GM20431 (cell line): ENCODE results near the gene SIKE1.
"Not testable (repeated sequence)": the region's sequence is repeated elsewhere in the genome, so short reads cannot be mapped to it uniquely, and the experiment has no call there.

Experiments
- in situ Hi-C: fragments of 300-500 bp; cut with MseI, MboI; formaldehyde crosslinking; loops from one replicate; pipeline ENCODE4 v1.15.0; 2020; ENCODE audit warnings: low sequenced_read_pairs; ENCODE audit not compliant: unreplicated experiment

Gene SIKE1

DNA sequence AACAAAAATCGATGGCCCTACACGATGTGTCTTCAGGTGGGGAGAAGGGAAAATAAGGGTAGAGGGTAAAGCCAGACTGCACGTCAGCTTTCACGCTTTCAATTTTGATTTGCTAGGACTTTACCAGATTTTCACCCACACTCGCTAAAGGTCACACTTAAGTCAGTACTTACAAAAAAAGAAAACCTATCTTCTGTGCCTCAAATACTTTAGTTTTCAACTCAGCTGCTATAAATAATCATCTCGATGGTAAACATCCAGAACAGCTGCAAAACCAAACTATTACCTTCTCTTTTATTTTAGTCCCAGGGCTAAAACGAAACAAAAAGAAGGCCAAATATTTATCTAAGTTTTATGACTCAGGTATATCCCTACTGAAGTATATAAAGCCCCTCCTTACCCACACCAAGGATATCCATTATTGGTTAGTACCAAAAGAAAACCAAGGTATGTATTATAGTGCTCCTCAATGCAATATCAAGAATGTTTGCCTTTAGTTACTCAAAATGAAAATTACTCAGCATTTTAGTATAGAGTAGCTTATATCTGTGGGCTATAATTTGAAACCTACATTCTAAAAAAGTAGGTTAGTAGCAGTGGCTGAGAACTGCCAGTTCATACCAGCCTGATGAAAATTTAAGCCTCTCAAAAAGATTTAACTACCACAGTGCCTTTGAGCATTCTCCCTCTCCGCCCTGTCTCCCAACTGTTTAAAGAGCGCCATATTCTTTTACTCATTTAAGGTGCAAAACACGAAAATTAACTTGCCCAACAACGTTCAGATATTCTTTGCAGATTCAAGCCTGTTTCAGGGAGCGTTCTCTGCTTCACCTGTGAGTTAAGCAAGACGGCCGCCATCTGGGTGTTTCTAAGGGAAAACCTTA lies 24.2 kb downstream of the SIKE1 start:
- in situ Hi-C loops: no loop called here

DNA sequence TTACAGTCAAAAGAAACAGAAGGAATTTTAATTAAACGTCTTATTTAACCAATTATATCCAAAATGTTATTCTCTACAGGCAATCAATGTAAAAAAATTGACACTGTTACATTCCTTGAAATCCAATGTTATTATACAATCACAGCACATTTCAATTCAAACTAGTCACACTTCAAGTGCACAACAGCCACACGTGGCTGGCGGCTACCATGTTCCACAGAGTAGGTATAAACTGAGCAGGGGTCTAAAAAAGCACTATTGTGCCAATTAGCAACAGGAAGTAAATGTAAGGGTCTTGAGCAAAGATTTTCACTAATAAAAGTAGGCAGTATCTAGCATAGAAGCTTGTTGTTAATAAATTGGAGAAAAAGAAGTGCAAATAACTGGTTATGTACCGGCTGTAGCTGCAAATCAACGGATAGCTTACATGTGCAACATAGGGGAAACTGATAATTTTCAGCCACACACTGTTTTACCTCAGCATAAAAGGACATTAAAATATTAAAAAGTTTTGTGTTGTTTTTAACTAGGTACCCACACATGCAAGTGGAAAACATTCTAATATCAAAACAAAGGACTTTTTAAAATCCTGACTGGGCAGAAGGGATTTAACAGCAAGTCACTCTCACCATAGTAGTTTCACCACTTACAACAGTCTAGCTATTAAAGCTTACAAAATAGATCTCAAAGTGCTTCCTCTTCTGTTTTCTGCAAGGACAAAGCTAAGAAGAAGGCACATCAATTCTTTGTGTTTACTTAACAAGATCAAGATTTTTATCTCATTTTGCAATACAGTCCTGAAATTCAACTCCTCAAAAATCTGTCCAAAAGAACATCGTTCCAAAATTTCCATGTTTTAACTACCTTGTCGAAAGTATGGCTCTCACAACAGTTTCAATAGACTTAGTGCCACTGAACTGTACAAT lies 25.2 kb downstream of the SIKE1 start:
- in situ Hi-C loops: no loop called here

GRCh38 chr1:114753702-114754101 lies 26.8 kb downstream of the SIKE1 start:
- in situ Hi-C loops: not testable (repeated sequence)

DNA sequence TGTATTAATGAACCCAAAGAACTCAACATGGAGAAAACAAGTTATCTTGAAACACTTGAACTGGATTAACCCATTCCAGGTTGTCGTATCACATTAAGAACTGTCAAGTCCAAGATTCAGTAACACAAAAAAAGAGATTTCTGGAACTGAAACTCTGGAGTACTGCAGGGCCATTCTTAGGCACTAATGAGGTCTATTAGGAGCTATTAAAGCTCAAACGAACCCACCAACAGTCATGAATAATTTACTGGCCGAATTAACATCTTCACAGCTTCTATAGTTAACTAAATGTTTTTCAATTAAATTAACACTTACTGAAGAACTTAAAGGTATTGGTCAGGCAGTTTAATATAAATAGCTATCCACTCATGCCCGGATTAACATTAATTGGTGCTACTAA lies 27.3 kb downstream of the SIKE1 start:
- in situ Hi-C loops: no loop called here

GRCh38 chr1:114750780-114751179 lies 29.7 kb downstream of the SIKE1 start:
- in situ Hi-C loops: no loop called here

DNA sequence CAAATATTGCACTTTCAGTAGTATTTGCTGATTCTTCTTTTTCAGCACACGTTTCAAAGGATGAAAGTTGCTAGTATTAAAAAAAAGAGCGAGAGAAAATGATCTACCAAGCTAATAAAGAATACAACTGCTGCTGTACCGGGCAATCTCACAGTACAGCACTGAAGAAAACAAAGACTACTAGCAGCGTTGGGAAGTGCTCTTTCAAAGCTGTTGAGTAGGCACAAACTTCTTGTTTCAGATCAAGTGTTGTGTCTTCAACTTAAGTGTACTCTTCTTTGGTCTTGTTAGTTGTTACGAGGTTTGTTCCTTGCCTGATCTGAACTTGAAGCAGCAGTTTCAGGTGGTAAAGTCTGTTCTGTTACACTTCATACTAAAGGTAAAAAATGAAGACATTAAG lies 30.6 kb downstream of the SIKE1 start:
- in situ Hi-C loops: no loop called here

- in situ Hi-C loops: no loop called here
Observed at GRCh38 chr1:114746450-114747121, 33.9 kb downstream of the SIKE1 start.

DNA sequence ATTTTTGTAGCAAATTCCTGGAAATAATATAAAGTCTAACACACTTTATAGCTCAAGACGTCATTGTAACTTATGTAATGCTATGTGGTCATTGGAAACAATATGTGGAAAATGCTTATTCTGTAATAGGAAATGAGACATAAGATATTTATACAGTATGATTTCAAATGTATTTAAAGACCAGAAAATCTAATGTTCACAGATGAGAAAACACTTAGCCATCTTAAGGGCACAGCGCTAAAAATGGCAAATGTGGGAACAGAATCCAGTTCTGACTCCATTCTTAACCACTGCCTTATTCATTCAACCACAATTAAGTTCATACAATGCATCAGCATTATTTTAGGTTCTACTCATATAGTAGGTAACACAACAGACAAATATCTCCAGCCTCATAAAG lies 35.2 kb downstream of the SIKE1 start:
- in situ Hi-C loops: no loop called here

GRCh38 chr1:114741963-114742746 lies 38.3 kb downstream of the SIKE1 start:
- in situ Hi-C loops: no loop called here

DNA sequence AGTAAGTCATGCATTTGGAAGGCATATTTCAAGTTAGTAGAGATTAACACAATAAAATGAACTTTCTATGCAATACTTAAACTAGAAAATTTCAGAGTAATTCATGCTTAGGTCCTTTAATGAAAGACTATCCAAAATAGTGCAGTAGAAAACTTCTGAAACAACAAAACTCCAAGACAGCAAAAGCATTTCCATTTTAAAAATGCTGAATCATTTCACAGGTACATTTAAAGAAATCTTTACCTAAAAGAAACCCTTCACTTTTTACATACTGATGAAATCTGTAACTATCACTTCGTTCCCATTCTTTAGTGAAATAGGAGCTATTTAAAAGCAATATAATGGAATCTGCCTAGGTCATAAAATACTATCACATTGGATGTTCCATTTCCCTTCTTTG lies 40.2 kb downstream of the SIKE1 start:
- in situ Hi-C loops: no loop called here

GRCh38 chr1:114737314-114737849 lies 43.1 kb downstream of the SIKE1 start:
- in situ Hi-C loops: no loop called here

GRCh38 chr1:114735479-114735878 lies 45.0 kb downstream of the SIKE1 start:
- in situ Hi-C loops: no loop called here

GRCh38 chr1:114729782-114730181 lies 50.7 kb downstream of the SIKE1 start:
- in situ Hi-C loops: no loop called here

DNA sequence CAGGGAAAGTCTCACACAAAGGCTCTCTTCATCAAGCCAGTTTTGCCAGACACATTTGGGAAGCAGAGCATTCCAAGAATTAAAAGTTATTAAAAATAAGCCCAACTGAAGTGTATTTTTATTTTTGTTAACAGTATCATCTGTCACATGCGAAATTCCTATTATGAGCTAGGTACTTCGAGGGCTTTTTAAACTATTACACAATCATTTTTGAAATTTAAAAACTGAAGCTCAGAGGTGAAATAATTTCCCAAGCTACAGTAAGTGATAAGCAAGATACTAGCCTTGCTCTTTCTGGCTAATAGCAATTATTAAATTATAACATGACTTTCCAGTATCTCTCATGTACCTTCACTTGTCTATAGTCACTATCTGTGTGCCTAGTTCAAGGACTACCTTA lies 51.9 kb downstream of the SIKE1 start:
- in situ Hi-C loops: no loop called here

DNA sequence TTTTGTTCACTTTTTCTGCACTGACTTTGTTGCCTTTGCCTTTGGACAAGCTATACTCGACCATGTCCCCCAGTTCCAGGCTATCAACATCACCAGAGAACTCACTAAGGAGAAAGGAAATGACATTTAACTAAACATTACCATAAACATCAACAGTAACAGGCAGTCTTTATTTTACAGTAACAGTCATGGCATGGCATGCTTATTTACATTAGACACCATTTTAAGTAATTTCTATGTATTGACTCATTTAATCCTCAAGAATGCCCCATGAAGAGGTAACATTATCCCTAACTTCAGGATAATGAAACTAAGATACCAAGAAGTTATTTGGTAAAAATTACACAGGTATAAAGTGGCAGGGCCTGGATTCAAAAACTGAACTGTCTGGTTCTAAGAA lies 55.3 kb downstream of the SIKE1 start:
- in situ Hi-C loops: no loop called here

DNA sequence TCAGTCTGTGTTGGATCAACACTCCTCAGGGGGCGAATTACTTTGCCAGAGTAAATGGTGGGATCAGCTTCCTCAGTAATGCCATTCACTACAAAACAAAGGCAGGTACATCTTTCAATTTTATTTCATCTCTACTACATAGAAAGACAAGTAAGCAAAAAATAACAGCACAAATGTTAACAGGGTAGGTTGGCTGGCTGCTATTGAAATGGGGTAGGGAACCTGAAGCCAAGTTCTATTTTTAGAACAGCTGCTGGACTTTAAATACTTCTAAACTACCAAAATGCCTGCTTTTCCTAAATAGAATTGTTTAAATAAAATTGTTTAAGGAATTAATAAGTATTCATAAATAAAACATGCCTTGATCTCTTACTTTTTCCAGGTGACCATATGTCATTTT lies 56.6 kb downstream of the SIKE1 start:
- in situ Hi-C loops: no loop called here

GRCh38 chr1:114723457-114723856 lies 57.0 kb downstream of the SIKE1 start:
- in situ Hi-C loops: no loop called here

DNA sequence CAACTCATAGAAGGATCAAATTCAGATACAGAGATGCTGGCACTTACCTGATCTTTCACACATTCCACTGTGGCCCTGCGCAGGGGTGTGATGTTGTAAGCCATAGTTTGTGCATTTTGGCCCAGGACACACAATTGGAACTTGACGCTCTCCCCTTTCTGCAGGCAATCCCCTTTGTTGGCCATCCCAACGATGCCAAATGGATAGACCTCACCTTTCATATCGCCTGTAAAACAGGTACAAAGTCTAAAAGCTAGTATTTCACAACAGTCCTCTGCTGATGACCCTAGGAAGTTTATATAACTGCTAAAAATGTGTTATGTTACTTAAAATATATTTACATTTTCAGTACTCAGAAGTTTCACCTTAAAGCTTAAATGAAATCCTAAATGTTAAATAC lies 60.0 kb downstream of the SIKE1 start:
- in situ Hi-C loops: no loop called here
